H1 (cell line): ENCODE measurements around the gene FABP7. TPM values are rescaled to one million over a fixed set of nuclear protein-coding genes. Genes with fewer than 3 reads are reported as not detected.

Experiments
- CTCF ChIA-PET: fragments of 300-600 bp; sonication (Branson Sonifier 250); formaldehyde crosslinking; loops from one replicate; lab custom pipeline; 2021; ENCODE audit not compliant: partially characterized antibody; lab: Charles Lee
- POLR2A ChIA-PET: fragments of 300-600 bp; sonication (Branson Sonifier 250); formaldehyde crosslinking; loops from one replicate; lab custom pipeline; 2021; ENCODE audit warnings: inconsistent platforms; ENCODE audit not compliant: partially characterized antibody; lab: Charles Lee
- DNase-seq, 2 experiments: peaks; one replicate each; pipeline versions ENCODE4 v3.0.0 to v3.0.0-alpha.2; 2010 to 2022; ENCODE audit warnings: low spot score in 2 of 2, low read depth in 1 of 2, mixed read lengths in 1 of 2
- FAIRE-seq: peaks from 2 replicates; lab custom pipeline; 2011; peaks lifted over from hg19 to GRCh38; lab: Jason Lieb, UNC
- H2AFZ ChIP-seq: 2 replicates; pipeline ENCODE4 v1.8.1; 2012; ENCODE audit warnings: low read length, inconsistent platforms
- H2AK5ac ChIP-seq: 2 replicates; pipeline ENCODE4 v1.6.1; 2013; ENCODE audit warnings: low read depth, low read length
- H2BK120ac ChIP-seq: replicated peaks from 2 replicates; pipeline ENCODE3; 2013; ENCODE audit warnings: low read depth, low read length, inconsistent platforms
- H2BK12ac ChIP-seq: 2 replicates; pipeline ENCODE4 v1.6.1; 2013; ENCODE audit warnings: low read depth, low read length
- H2BK15ac ChIP-seq: 2 replicates; pipeline ENCODE4 v1.6.1; 2013; ENCODE audit warnings: low read length
- H2BK20ac ChIP-seq: 2 replicates; pipeline ENCODE4 v1.6.1; 2013; ENCODE audit warnings: low read length
- H2BK5ac ChIP-seq: 2 replicates; pipeline ENCODE4 v1.6.1; 2013; ENCODE audit warnings: low read depth, low read length
- H3K14ac ChIP-seq: 2 replicates; pipeline ENCODE4 v1.6.1; 2013; ENCODE audit warnings: inconsistent platforms; ENCODE audit not compliant: insufficient read length
- H3K18ac ChIP-seq: 2 replicates; pipeline ENCODE4 v1.6.1; 2013; ENCODE audit warnings: low read length; ENCODE audit errors: extremely low read depth
- H3K23ac ChIP-seq: 2 replicates; pipeline ENCODE4 v1.6.1; 2013; ENCODE audit warnings: inconsistent platforms; ENCODE audit not compliant: insufficient read length
- H3K23me2 ChIP-seq: 2 replicates; pipeline ENCODE4 v1.6.1; 2013; ENCODE audit warnings: low read depth, low read length
- H3K27ac ChIP-seq: 2 replicates; pipeline ENCODE4 v1.6.1; 2011; ENCODE audit warnings: low read depth, low read length, inconsistent platforms
- H3K27me3 ChIP-seq, 4 experiments: replicated peaks in 1 of 4; 1 replicate in 1 of 4; 2 replicates in 3 of 4; pipeline versions ENCODE4 v1.6.1 to v1.8.1; 2011 to 2013; ENCODE audit warnings: low read length in 3 of 4, mild to moderate bottlenecking in 3 of 4, inconsistent platforms in 2 of 4, mixed read lengths in 2 of 4, moderate library complexity in 1 of 4; ENCODE audit not compliant: control insufficient read depth in 3 of 4, insufficient read depth in 3 of 4; ENCODE audit errors: extremely low read depth in 1 of 4
- H3K36me3 ChIP-seq, 4 experiments: 2 replicates each; pipeline versions ENCODE4 v1.6.1 to v1.8.1; 2011 to 2013; ENCODE audit warnings: mild to moderate bottlenecking in 4 of 4, low read length in 3 of 4, moderate library complexity in 2 of 4, control low read depth in 1 of 4, inconsistent platforms in 1 of 4; ENCODE audit not compliant: insufficient read depth in 4 of 4, control insufficient read depth in 2 of 4
- H3K4ac ChIP-seq: replicated peaks from 2 replicates; pipeline ENCODE3; 2013; ENCODE audit warnings: low read length, low read depth, mixed read lengths, inconsistent platforms; ENCODE audit not compliant: insufficient read length
- H3K4me1 ChIP-seq, 4 experiments: replicated peaks in 1 of 4; 1 replicate in 1 of 4; 2 replicates in 3 of 4; pipeline versions ENCODE4 v1.6.1 to v1.8.1; 2011 to 2013; ENCODE audit warnings: low read length in 3 of 4, inconsistent platforms in 2 of 4, mixed read lengths in 1 of 4; ENCODE audit not compliant: insufficient read depth in 4 of 4, control insufficient read depth in 3 of 4
- H3K4me2 ChIP-seq, 2 experiments: 2 replicates each; pipeline versions ENCODE4 v1.6.1 to v1.8.1; 2011 to 2013; ENCODE audit warnings: low read depth in 2 of 2, low read length in 2 of 2, control low read depth in 1 of 2, inconsistent platforms in 1 of 2, mild to moderate bottlenecking in 1 of 2; ENCODE audit not compliant: insufficient read depth in 1 of 2
- H3K4me3 ChIP-seq, 4 experiments: fragments of 200-600, 300-600 bp in 1 of 4; sonication (generic), shearing (Covaris generic), sonication (Bioruptor Twin) in 1 of 4; 2 replicates each; pipeline versions ENCODE4 v1.5.1 to v1.8.1; 2011 to 2016; ENCODE audit warnings: low read length in 4 of 4, low read depth in 3 of 4, control low read depth in 2 of 4, inconsistent platforms in 2 of 4, mild to moderate bottlenecking in 2 of 4, mixed read lengths in 1 of 4, moderate library complexity in 1 of 4; ENCODE audit not compliant: insufficient read depth in 2 of 4; ENCODE audit errors: extremely low read depth in 1 of 4
- H3K56ac ChIP-seq: replicated peaks from 2 replicates; pipeline ENCODE3; 2013; ENCODE audit warnings: low read depth, mild to moderate bottlenecking, mixed read lengths, low read length, inconsistent platforms; ENCODE audit not compliant: insufficient read length
- H3K79me1 ChIP-seq: 2 replicates; pipeline ENCODE4 v1.6.1; 2013; ENCODE audit warnings: low read depth, low read length, control low read depth
- H3K79me2 ChIP-seq, 2 experiments: 2 replicates each; pipeline versions ENCODE4 v1.6.1 to v1.8.1; 2012 to 2013; ENCODE audit warnings: low read length in 2 of 2, mild to moderate bottlenecking in 2 of 2, inconsistent platforms in 1 of 2; ENCODE audit not compliant: insufficient read depth in 2 of 2, control insufficient read depth in 1 of 2
- H3K9ac ChIP-seq, 4 experiments: replicated peaks in 1 of 4; 1 replicate in 1 of 4; 2 replicates in 3 of 4; pipeline versions ENCODE4 v1.6.1 to v1.8.1; 2011 to 2013; ENCODE audit warnings: low read depth in 3 of 4, low read length in 3 of 4, control low read depth in 2 of 4, mild to moderate bottlenecking in 2 of 4, moderate library complexity in 2 of 4, inconsistent platforms in 1 of 4; ENCODE audit errors: extremely low read depth in 1 of 4
- H3K9me3 ChIP-seq, 2 experiments: 2 replicates each; pipeline versions ENCODE4 v1.6.1 to v1.8.1; 2012 to 2013; ENCODE audit warnings: mild to moderate bottlenecking in 2 of 2, moderate library complexity in 2 of 2, control low read depth in 1 of 2, inconsistent platforms in 1 of 2, low read depth in 1 of 2, low read length in 1 of 2, mixed read lengths in 1 of 2; ENCODE audit not compliant: insufficient read depth in 2 of 2
- H4K20me1 ChIP-seq, 2 experiments: replicated peaks in 1 of 2; 2 replicates each; pipeline versions ENCODE3 to v1.8.1; 2011 to 2013; ENCODE audit warnings: inconsistent platforms in 2 of 2, low read length in 2 of 2, mild to moderate bottlenecking in 1 of 2; ENCODE audit not compliant: insufficient read depth in 2 of 2, control insufficient read depth in 1 of 2
- H4K5ac ChIP-seq: 2 replicates; pipeline ENCODE4 v1.6.1; 2013; ENCODE audit warnings: low read length, low read depth, mixed read lengths, inconsistent platforms; ENCODE audit not compliant: insufficient read length
- H4K8ac ChIP-seq: 2 replicates; pipeline ENCODE4 v1.8.0; 2013; ENCODE audit warnings: mild to moderate bottlenecking, moderate library complexity, low read length, inconsistent platforms; ENCODE audit not compliant: insufficient read depth; ENCODE audit errors: extremely low read depth
- H4K91ac ChIP-seq: replicated peaks from 2 replicates; pipeline ENCODE3; 2013; ENCODE audit warnings: low read length, mixed read lengths, inconsistent platforms; ENCODE audit not compliant: insufficient read length
- ATF3 ChIP-seq: IDR thresholded peaks from 2 replicates; pipeline ENCODE4 v1.6.1; 2011; ENCODE audit warnings: low read depth, mild to moderate bottlenecking, low read length; ENCODE audit not compliant: insufficient read depth
- BCL11A ChIP-seq, 2 experiments: IDR thresholded peaks; one replicate each; pipeline ENCODE4 v1.6.1; 2011; ENCODE audit warnings: low read depth in 2 of 2, low read length in 2 of 2, mild to moderate bottlenecking in 2 of 2
- CHD1 ChIP-seq: IDR thresholded peaks from 2 replicates; pipeline ENCODE4 v1.6.1; 2012; ENCODE audit warnings: low read depth, low read length, improper control_type of control experiment
- CREB1 ChIP-seq: IDR thresholded peaks from 2 replicates; pipeline ENCODE4 v1.6.1; 2012; ENCODE audit warnings: inconsistent platforms
- HDAC6 ChIP-seq: IDR thresholded peaks from one replicate; pipeline ENCODE4 v1.7.1; 2012; ENCODE audit warnings: low read depth, mild to moderate bottlenecking, inconsistent platforms, low read length, moderate library complexity
- JUND ChIP-seq: IDR thresholded peaks from 2 replicates; pipeline ENCODE4 v1.6.1; 2011; ENCODE audit warnings: mild to moderate bottlenecking, improper control_type of control experiment, low read length
- NANOG ChIP-seq: IDR thresholded peaks from 2 replicates; pipeline ENCODE4 v1.6.1; 2011; ENCODE audit warnings: low read length, low read depth, mild to moderate bottlenecking, inconsistent platforms; ENCODE audit not compliant: insufficient read depth, poor library complexity, severe bottlenecking
- RXRA ChIP-seq: IDR thresholded peaks from 2 replicates; pipeline ENCODE4 v1.6.1; 2011; ENCODE audit warnings: low read depth, mild to moderate bottlenecking, low read length, moderate library complexity; ENCODE audit not compliant: insufficient read depth
- SRF ChIP-seq: IDR thresholded peaks from 2 replicates; pipeline ENCODE4 v1.6.1; 2011; ENCODE audit warnings: mild to moderate bottlenecking, low read depth, low read length, moderate library complexity
- TAF7 ChIP-seq: optimal IDR thresholded peaks from 2 replicates; pipeline ENCODE3; 2011; ENCODE audit warnings: low read depth, mild to moderate bottlenecking, inconsistent platforms, low read length, moderate library complexity, borderline replicate concordance
- WGBS, 2 experiments: shearing (Covaris generic) in 1 of 2; methylation state at CpG; one replicate each; pipeline versions ENCODE4 v1.1.6 to v1.1.7; 2013 to 2015; ENCODE audit warnings: low lambda C conversion rate in 2 of 2, mixed read lengths in 2 of 2, inconsistent platforms in 1 of 2, low coverage in 1 of 2, missing lambda C conversion rate in 1 of 2; ENCODE audit not compliant: insufficient replicate concordance in 2 of 2, insufficient coverage in 1 of 2, insufficient read length in 1 of 2; ENCODE audit errors: extremely low coverage in 1 of 2, missing lambda C conversion rate in 1 of 2; 5-methylcytosine and 5-hydroxymethylcytosine counted together
- polyA plus RNA-seq, 7 experiments: library from polyadenylated mRNA; depleted of rRNA in 3 of 7; stranded (reverse) in 5 of 7; unstranded in 2 of 7; fragments of >200 nt in 5 of 7; fragments of 200-250 nt in 2 of 7; gene quantifications; 1 replicate in 5 of 7; 2 replicates in 1 of 7; 4 replicates in 1 of 7; pipeline versions ENCODE4 v1.2.1 to v1.2.3, GENCODE V29; 2011 to 2013; ENCODE audit warnings: missing spikeins in 2 of 7, mixed read lengths in 2 of 7
- total RNA-seq: library from RNA; stranded (reverse); fragmentation: NEBNext Ultra II Directional; extraction: Animal tissue kit (Norgen Biotek cat#: 25700); gene quantifications from 2 replicates; pipeline ENCODE4 v1.2.1, GENCODE V29; 2021

Gene FABP7
- total and polyA plus RNA-seq, 2 of the 8 experiments (the other 6 are each of a cell fraction or from before 2014, with no cell fraction given), result 10.6 to 13.1 TPM

GRCh38 chr6:122772724-122773415 lies 6.6 kb upstream of the FABP7 start:
- WGBS, 2 experiments, result 92% methylated on average over 3 of the region's 3 CpGs; no CpG with 5 or more reads in 1 of the 2 experiments

More at GRCh38 chr6:122772724-122773415, 6.6 kb upstream of the FABP7 start:
- H3K27ac ChIP-seq, result no peak overlapping the region
- H3K23ac ChIP-seq, result no peak overlapping the region
- H3K14ac ChIP-seq, result no peak overlapping the region
- H2BK15ac ChIP-seq, result no peak overlapping the region
- H3K18ac ChIP-seq, result no peak overlapping the region
- FAIRE-seq (no peak), DNase-seq (no peak)
- no peak overlapping the region for H3K4me2 ChIP-seq
- no peak overlapping the region for H4K91ac ChIP-seq
- no peaks in the 10 kb centered on the region for H3K36me3 ChIP-seq
- no peaks in the 10 kb centered on the region for H3K79me2 ChIP-seq
- no peaks in the 10 kb centered on the region for H3K23me2 ChIP-seq
- H3K27me3 ChIP-seq, result no peaks in the 10 kb centered on the region
- no peak overlapping the region for H4K5ac ChIP-seq
- H2AFZ ChIP-seq, result no peak overlapping the region
- H3K9me3 ChIP-seq, result no peaks in the 10 kb centered on the region
- no peak overlapping the region for H2BK5ac ChIP-seq
- no peak overlapping the region for H2AK5ac ChIP-seq
- H2BK20ac ChIP-seq, result no peak overlapping the region
- TF ChIP-seq TAF7, result no peak
- TF ChIP-seq JUND, result no peak
- TF ChIP-seq HDAC6, result no peak
- TF ChIP-seq RXRA, result no peak
- no peak for TF ChIP-seq BCL11A (IDR thresholded peaks at IDR 0.05; ENCODE audit: low read depth in 2 of 2, low read length in 2 of 2)
- TF ChIP-seq CHD1, result no peak
- TF ChIP-seq SRF, result no peak
- no peak for TF ChIP-seq ATF3
- TF ChIP-seq NANOG, result no peak
- no peak for TF ChIP-seq CREB1
- ChIA-PET CTCF (interaction anchor here (1.0 to 2.3 kb wide), 4 partner anchors 12 to 66 kb away, joined by 3 to 12 read pairs (median 4); no protein-coding TSS in a partner anchor), POLR2A (interaction anchor here (0.8 kb wide), 1 partner anchor 290 kb away, joined by 3 read pairs; no protein-coding TSS in a partner anchor)
- no peak overlapping the region for H2BK12ac ChIP-seq
- no peak overlapping the region for H3K4ac ChIP-seq
- no peak overlapping the region for H2BK120ac ChIP-seq
- no peaks in the 10 kb centered on the region for H3K79me1 ChIP-seq
- H3K4me3 ChIP-seq, result no peak overlapping the region
- H3K4me1 ChIP-seq, result no peaks in the 10 kb centered on the region
- H3K56ac ChIP-seq, result no peak overlapping the region
- no peak overlapping the region for H4K8ac ChIP-seq
- H4K20me1 ChIP-seq, result no peaks in the 10 kb centered on the region
- H3K9ac ChIP-seq, result no peak overlapping the region
